ENCODE results near the gene METTL8. TPM values are rescaled to one million over a fixed set of nuclear protein-coding genes. Genes with fewer than 3 reads are reported as not detected.
A peak's percentile ranks its signal among the peaks of the same experiment; 100 is the strongest.
"Not testable (repeated sequence)": the region's sequence is repeated elsewhere in the genome, so short reads cannot be mapped to it uniquely, and the experiment has no call there.

Gene METTL8
- total RNA-seq, 2 experiments from 2014 or later: 43.4 to 44.8 TPM

- ATAC-seq (peak; percentile 25), DNase-seq (peak; percentile 12)
- no peaks in the 10 kb centered on the region for H3K27me3 Mint-ChIP-seq
- H3K36me3 Mint-ChIP-seq (ENCODE audit: low read depth): peaks cover 42% of the 10 kb centered on the region
- H3K4me1 Mint-ChIP-seq (ENCODE audit: low read depth): peaks cover 44% of the 10 kb centered on the region
- CTCF ChIA-PET: interaction anchor here (0.6 to 2.6 kb wide), 7 partner anchors 10 to 231 kb away, joined by 3 to 10 read pairs (median 4); no protein-coding TSS in a partner anchor
- H3K9me3 Mint-ChIP-seq: peaks cover 7% of the 10 kb centered on the region
- peak overlapping the region; percentile 14 for H3K27ac Mint-ChIP-seq
- TF ChIP-seq, protein P1, sequence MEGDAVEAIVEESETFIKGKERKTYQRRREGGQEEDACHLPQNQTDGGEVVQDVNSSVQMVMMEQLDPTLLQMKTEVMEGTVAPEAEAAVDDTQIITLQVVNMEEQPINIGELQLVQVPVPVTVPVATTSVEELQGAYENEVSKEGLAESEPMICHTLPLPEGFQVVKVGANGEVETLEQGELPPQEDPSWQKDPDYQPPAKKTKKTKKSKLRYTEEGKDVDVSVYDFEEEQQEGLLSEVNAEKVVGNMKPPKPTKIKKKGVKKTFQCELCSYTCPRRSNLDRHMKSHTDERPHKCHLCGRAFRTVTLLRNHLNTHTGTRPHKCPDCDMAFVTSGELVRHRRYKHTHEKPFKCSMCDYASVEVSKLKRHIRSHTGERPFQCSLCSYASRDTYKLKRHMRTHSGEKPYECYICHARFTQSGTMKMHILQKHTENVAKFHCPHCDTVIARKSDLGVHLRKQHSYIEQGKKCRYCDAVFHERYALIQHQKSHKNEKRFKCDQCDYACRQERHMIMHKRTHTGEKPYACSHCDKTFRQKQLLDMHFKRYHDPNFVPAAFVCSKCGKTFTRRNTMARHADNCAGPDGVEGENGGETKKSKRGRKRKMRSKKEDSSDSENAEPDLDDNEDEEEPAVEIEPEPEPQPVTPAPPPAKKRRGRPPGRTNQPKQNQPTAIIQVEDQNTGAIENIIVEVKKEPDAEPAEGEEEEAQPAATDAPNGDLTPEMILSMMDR (IDR thresholded peaks at IDR 0.05): no peak
- intact Hi-C loops (cut with micrococcal nuclease): loop anchor here (5.0 kb wide), 1 partner anchor 155 kb away; the partner anchor contains the start of gene TLK1
- no peak overlapping the region for H3K4me3 Mint-ChIP-seq
- POLR2A ChIA-PET: interaction anchor here (0.6 to 1.7 kb wide), 4 partner anchors 9 to 159 kb away, joined by 3 to 8 read pairs (median 4); partner anchors contain the start of genes DCAF17 and METTL8
Measured at GRCh38 chr2:171317492-171318125, 116.2 kb downstream of the METTL8 start.

- H3K27me3 Mint-ChIP-seq: no peaks in the 10 kb centered on the region
- TF ChIP-seq, protein P1 (IDR thresholded peaks at IDR 0.05): no peak
- intact Hi-C loops (cut with micrococcal nuclease): loop anchor here (5.0 kb wide), 1 partner anchor 155 kb away; the partner anchor contains the start of gene TLK1
- ATAC-seq (no peak), DNase-seq (no peak)
- ChIA-PET POLR2A (interaction anchor here (0.6 to 1.7 kb wide), 2 partner anchors 112 to 158 kb away, joined by 4 to 5 read pairs; no protein-coding TSS in a partner anchor), CTCF (interaction anchor here (1.9 kb wide), 1 partner anchor 10 kb away, joined by 4 read pairs; no protein-coding TSS in a partner anchor)
- no peak overlapping the region for H3K4me3 Mint-ChIP-seq
- peaks cover 9% of the 10 kb centered on the region for H3K9me3 Mint-ChIP-seq
- H3K4me1 Mint-ChIP-seq (ENCODE audit: low read depth): peaks cover 44% of the 10 kb centered on the region
- peaks cover 45% of the 10 kb centered on the region for H3K36me3 Mint-ChIP-seq (ENCODE audit: low read depth)
- no peak overlapping the region for H3K27ac Mint-ChIP-seq
Measured at GRCh38 chr2:171316755-171317337, 116.9 kb downstream of the METTL8 start.

GRCh38 chr2:171316220-171316619 is 117.6 kb downstream of the METTL8 start:
- POLR2A ChIA-PET: no interaction called here
- Mint-ChIP-seq H3K27ac (no peak overlapping the region), H3K4me1 (ENCODE audit: low read depth) (peaks cover 44% of the 10 kb centered on the region), H3K36me3 (ENCODE audit: low read depth) (peaks cover 46% of the 10 kb centered on the region), H3K27me3 (no peaks in the 10 kb centered on the region), H3K4me3 (no peak overlapping the region), H3K9me3 (peaks cover 15% of the 10 kb centered on the region)
- CTCF ChIA-PET: interaction anchor here (1.9 kb wide), 1 partner anchor 11 kb away, joined by 4 read pairs; no protein-coding TSS in a partner anchor
- intact Hi-C loops (cut with micrococcal nuclease): loop anchor here (5.0 kb wide), 1 partner anchor 154 kb away; the partner anchor contains the start of gene TLK1
- no peak for ATAC-seq
- no peak for DNase-seq
- TF ChIP-seq, protein P1 (IDR thresholded peaks at IDR 0.05): no peak

- ChIA-PET CTCF (interaction anchor here (1.9 kb wide), 1 partner anchor 11 kb away, joined by 4 read pairs; no protein-coding TSS in a partner anchor), POLR2A (no interaction called here)
- TF ChIP-seq, protein P1 (IDR thresholded peaks at IDR 0.05): no peak
- DNase-seq (no peak), ATAC-seq (no peak)
- H3K27ac Mint-ChIP-seq: no peak overlapping the region
- H3K9me3 Mint-ChIP-seq: peaks cover 20% of the 10 kb centered on the region
- no peak overlapping the region for H3K4me3 Mint-ChIP-seq
- peaks cover 46% of the 10 kb centered on the region for H3K36me3 Mint-ChIP-seq (ENCODE audit: low read depth)
- H3K4me1 Mint-ChIP-seq (ENCODE audit: low read depth): peaks cover 39% of the 10 kb centered on the region
- no peaks in the 10 kb centered on the region for H3K27me3 Mint-ChIP-seq
- intact Hi-C loops (cut with micrococcal nuclease): loop anchor here (5.0 kb wide), 1 partner anchor 153 kb away; the partner anchor contains the start of gene TLK1
Measured at GRCh38 chr2:171315781-171316180, 118.0 kb downstream of the METTL8 start.

DNA sequence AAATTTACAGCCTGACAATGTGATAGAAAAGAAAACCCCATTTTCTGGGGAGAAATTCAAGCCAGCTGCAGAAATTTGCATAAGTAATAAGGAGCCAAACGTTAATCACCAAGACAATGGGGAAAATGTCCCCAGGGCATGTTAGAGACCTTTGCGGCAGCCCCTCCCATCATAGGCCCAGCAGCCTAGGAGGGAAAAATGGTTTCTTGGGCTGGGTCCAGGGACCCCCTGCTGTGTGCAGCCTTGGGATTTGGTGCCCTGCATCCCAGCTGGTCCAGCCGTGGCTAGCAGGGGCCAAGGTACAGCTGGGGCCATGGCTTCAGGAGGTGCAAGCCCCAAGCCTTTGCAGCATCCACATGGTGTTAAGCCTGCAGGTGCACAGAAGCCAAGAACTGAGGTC is 121.6 kb downstream of the METTL8 start:
- H3K27ac Mint-ChIP-seq; H3K4me3 Mint-ChIP-seq; H3K4me1 Mint-ChIP-seq (ENCODE audit: low read depth); DNase-seq; CTCF ChIA-PET; H3K27me3 Mint-ChIP-seq; ATAC-seq; POLR2A ChIA-PET; intact Hi-C loops (cut with micrococcal nuclease): not testable (repeated sequence)
- H3K36me3 Mint-ChIP-seq (ENCODE audit: low read depth): peaks cover 31% of the 10 kb centered on the region
- H3K9me3 Mint-ChIP-seq: peaks cover 20% of the 10 kb centered on the region

- intact Hi-C loops (cut with micrococcal nuclease); POLR2A ChIA-PET; DNase-seq: not testable (repeated sequence)
Measured at GRCh38 chr2:171311589-171311988, 122.2 kb downstream of the METTL8 start.

More at GRCh38 chr2:171311589-171311988, 122.2 kb downstream of the METTL8 start:
- H3K27ac Mint-ChIP-seq; ATAC-seq; H3K4me3 Mint-ChIP-seq; H3K4me1 Mint-ChIP-seq (ENCODE audit: low read depth); CTCF ChIA-PET; H3K27me3 Mint-ChIP-seq: not testable (repeated sequence)
- H3K36me3 Mint-ChIP-seq (ENCODE audit: low read depth): peaks cover 31% of the 10 kb centered on the region
- H3K9me3 Mint-ChIP-seq: peaks cover 21% of the 10 kb centered on the region
